COLO668 (cell line): Measurements from ENCODE around the gene MTF1.

Experiments
- DNase-seq: peaks from one replicate; lab custom pipeline; 2025; ENCODE audit not compliant: unreplicated experiment; lab: John Stamatoyannopoulos, UW

The MTF1 gene

GRCh38 chr1:37831809-37832208, 27.6 kb downstream of the MTF1 start:
- DNase-seq: no peak

- DNase-seq: no peak
These were observed 28.3 kb downstream of the MTF1 start for GRCh38 chr1:37831109-37831508.

- DNase-seq: no peak
These were observed 30.9 kb downstream of the MTF1 start for GRCh38 chr1:37828410-37829074.

DNA sequence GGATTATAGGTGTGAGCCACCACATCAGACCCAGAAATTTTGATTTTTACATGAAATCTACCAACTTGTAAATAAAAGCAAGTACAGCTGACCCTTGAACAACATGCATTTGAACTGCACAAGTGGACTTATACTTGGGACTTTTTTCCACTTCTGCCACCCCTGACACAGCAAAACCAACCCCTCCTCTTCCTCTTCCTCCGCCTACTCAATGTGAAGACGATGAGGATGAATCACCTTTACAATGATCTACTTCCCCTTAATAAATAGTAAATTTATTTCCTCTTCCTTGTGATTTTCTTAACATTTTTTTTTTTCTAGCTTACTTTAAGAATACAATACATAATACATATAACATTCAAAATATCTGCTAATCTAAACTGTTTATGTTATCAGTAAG, 33.9 kb downstream of the MTF1 start:
- DNase-seq: no peak

DNA sequence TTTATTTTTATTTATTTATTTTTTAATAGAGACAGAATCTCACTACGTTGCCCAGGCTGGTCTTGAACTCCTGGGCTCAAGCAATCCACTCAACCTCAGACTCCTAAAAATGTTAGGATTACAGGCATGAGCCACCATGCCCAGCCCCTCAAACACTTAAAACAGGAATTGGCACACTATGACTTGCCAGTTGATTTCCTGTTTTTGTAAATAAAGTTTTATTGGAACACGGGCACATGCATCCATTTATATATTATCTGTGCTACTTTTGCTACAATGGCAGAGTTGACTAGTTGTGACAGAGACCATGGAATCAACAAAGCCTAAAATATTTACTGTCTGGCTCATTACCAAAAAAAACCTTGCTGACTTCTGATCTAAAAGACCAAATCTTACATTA, 35.4 kb downstream of the MTF1 start:
- DNase-seq: no peak

GRCh38 chr1:37822906-37823815, 36.2 kb downstream of the MTF1 start:
- no peak for DNase-seq

GRCh38 chr1:37821481-37821880, 37.9 kb downstream of the MTF1 start:
- DNase-seq: no peak

DNA sequence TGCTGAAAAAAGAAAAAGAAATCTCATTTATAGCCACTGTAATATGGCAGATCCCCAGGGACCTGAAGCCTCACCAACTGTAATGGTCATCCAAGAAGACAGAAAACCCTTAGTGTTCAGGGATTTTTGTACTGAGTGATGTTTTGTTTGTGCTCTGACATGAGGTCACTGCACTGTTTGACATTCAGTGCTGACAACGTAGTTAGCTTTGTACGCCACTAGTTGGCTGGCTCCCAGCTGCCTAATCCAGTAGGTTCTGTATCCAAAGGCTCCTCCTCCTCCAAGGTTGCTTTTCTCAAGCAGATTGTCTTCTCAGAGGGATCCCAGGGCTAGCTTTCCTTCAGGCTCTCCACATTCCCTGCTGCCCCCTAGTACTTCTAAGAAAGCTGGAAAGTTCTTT, 41.9 kb downstream of the MTF1 start:
- DNase-seq: no peak

DNA sequence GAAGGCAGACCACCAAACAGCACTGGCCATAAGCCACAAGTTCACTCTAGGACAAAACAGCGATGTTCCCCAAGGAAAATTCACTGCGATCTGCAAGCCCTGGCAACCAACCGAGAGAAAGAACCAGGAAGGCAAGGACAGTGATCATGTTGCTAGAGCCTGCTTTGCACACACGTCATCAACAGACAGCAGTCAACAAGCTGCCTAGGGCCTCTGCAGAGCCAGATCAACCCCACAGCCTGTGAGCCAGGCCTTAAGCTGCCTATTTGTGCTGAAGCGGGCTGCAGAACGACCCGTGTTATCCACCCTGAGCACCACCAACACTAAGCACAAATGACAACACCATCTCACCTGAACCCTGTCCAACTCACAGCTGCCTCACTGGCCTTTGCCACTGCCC, 45.1 kb downstream of the MTF1 start:
- DNase-seq: no peak

- no peak for DNase-seq
These were observed 45.8 kb downstream of the MTF1 start for GRCh38 chr1:37813529-37814145.

GRCh38 chr1:37811027-37811655, 48.3 kb downstream of the MTF1 start:
- DNase-seq: peak; percentile 87

DNA sequence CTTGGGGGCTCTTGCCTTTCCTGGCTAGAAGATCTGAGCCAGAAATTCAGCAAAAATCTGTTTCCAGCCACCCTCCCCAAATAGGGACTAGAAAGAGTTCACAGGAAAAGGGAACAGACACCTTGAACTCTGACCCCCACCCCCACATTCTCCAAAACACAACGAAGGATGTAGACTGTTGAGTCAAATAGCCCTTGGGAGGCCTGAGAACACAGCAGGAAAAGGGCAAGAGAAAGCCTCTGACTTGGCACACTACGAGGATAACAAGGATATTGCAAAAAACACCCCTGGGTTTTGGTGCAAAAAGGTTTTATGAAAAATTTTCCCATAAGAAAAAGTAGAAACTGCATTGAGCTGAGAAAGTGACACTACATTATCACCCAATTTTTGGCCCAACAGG, 49.5 kb downstream of the MTF1 start:
- DNase-seq: no peak

- DNase-seq: peak; percentile 93
These were observed 50.7 kb downstream of the MTF1 start for GRCh38 chr1:37808369-37809319.

GRCh38 chr1:37807555-37808368, 51.6 kb downstream of the MTF1 start, which contains the start of the genes C1orf122 and YRDC:
Gene C1orf122, plus strand, starts transcription at chr1:37807790. Its CDS starts 615 bp downstream, at chr1:37808405.
Gene YRDC, minus strand, starts transcription at chr1:37808208. Its CDS starts 28 bp downstream, at chr1:37808180.
- peak; percentile 99 for DNase-seq

DNA sequence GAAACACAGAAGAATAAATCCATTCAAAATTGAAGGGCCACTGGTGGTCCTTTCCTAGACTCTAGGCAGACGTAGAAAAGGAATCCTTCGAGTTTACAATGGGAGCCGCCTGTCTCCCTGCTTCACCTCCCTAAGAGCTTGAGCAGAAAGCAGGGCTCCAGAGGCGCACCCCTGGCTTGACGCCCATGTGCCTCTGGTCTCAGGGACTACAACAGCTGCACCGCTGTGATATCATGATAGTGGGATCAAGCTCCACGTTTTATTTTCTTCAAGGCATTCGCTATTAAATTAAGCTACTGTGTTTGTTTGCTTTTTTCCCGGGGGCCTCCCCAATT, 52.2 kb downstream of the MTF1 start:
- DNase-seq: peak; percentile 50

GRCh38 chr1:37802439-37802838, 57.0 kb downstream of the MTF1 start:
- DNase-seq: no peak

DNA sequence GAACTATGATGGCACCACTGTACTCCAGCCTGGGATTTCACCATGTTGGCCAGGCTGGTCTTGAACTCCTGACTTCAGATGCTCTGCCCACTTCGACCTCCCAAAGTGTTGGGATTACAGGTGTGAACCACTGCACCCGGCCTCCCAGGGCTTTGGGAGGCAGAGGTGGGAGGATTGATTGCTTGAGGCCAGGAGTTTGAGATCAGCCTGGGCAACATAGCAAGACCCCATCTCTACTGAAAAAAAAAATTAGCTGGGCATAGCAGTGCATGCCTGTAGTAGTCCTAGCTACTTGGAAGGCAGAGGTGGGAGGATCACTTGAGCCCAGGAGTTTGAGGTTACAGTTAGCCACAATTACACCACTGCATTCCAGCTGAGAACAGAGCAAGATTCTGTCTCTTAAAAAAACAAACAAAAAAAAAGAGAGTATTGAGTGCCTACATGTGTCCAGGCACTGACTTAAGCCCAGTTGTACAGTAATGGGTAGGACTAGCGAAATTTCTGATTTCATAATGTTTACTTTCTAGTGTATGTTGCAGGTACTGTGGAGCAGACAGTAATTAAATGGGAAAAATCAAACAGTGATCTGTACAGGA, 61.5 kb downstream of the MTF1 start:
- DNase-seq: no peak

DNA sequence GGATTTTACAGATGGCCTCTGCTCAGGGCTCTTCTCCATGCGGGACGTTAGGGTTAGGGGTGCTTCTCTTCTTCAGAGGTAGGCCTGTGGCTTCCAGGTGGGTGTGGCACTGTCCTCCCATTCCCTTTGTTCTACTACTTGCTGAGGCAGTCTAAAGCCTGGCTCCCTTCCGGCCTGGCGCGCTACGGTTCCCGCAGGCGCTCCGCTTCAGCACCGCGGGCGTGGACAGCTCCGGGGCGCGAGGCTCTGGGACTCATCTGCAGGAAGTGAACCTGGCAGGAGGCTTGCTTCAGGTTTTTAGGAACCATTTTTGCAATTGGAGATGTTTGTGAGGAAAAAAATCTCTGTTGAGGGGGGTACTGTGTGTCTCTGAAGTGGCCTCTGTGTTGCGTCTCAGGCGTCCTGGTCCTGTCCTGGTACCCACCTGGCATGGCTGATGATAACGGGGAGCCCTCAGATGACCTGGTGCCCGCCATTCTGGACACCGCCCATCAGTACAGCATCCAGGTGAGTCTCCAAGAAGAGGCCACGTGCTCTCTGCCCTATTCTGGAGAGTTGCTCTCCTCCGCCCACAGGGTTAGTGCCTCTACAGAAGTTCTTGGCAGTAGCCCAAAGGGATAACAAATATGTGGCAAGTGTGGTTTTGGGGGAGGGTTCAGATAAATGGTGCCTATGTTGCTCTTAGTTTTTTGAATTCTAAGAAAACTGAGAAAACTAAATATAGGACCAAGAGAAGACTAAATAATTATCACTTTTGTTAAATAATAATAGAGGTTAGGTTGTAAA, 63.9 kb downstream of the MTF1 start:
- DNase-seq: peak; percentile 81
